K562 (cell line): ENCODE measurements around the gene TMEM167B. TPM values are rescaled to one million over a fixed set of nuclear protein-coding genes. Genes with fewer than 3 reads are reported as not detected.

Experiments used
- CREB1 ChIP-seq, 2 experiments: sonication (generic) in 1 of 2; formaldehyde crosslinking in 1 of 2; IDR thresholded peaks; 2 replicates each; pipeline versions ENCODE4 v1.6.1 to v1.8.0; 2012 to 2022; ENCODE audit warnings: inconsistent platforms in 1 of 2, mild to moderate bottlenecking in 1 of 2, missing genetic modification reagents in 1 of 2, moderate library complexity in 1 of 2
- HDAC8 ChIP-seq: fragments of 450-650 bp; IDR thresholded peaks from 2 replicates; pipeline ENCODE4 v1.6.1; 2016; ENCODE audit warnings: mild to moderate bottlenecking, missing genetic modification characterization, moderate library complexity, missing compliant biosample characterization
- NONO ChIP-seq, 2 experiments: fragments of 200-400 bp in 1 of 2; fragments of 450-650 bp in 1 of 2; formaldehyde crosslinking in 1 of 2; IDR thresholded peaks; 2 replicates each; pipeline ENCODE4 v1.6.1; 2017; ENCODE audit warnings: low read depth in 2 of 2, mild to moderate bottlenecking in 2 of 2, moderate library complexity in 2 of 2, low read length in 1 of 2
- NR1H2 ChIP-seq: sonication (generic); formaldehyde crosslinking; IDR thresholded peaks from 2 replicates; pipeline ENCODE4 v1.4.0; 2020; ENCODE audit warnings: mild to moderate bottlenecking, missing genetic modification reagents
- PHB ChIP-seq: fragments of 250-450 bp; sonication (Bioruptor Pico); IDR thresholded peaks from 2 replicates; pipeline ENCODE4 v1.5.0; 2021
- PHB2 ChIP-seq: fragments of 450-650 bp; IDR thresholded peaks from 2 replicates; pipeline ENCODE4 v1.6.1; 2017; ENCODE audit warnings: low read depth
- RHOXF2B ChIP-seq: fragments of 250-450 bp; sonication (Bioruptor Pico); conservative IDR thresholded peaks from 2 replicates; pipeline ENCODE4 v1.5.1; 2021
- SMAD4 ChIP-seq: fragments of 250-450 bp; sonication (Bioruptor Pico); conservative IDR thresholded peaks from 2 replicates; pipeline ENCODE4 v1.8.0; 2021; ENCODE audit warnings: inconsistent platforms, mild to moderate bottlenecking, moderate library complexity
- SMARCA5 ChIP-seq: fragments of 450-650 bp; IDR thresholded peaks from 2 replicates; pipeline ENCODE4 v1.6.1; 2016
- TAF7 ChIP-seq: fragments of 450-650 bp; IDR thresholded peaks from 2 replicates; pipeline ENCODE4 v1.6.1; 2016; ENCODE audit warnings: missing genetic modification characterization, missing compliant biosample characterization
- TSC22D4 ChIP-seq: fragments of 450-650 bp; IDR thresholded peaks from 2 replicates; pipeline ENCODE4 v1.6.1; 2016; ENCODE audit warnings: missing genetic modification characterization, missing biosample characterization, control low read depth
- YBX1 ChIP-seq: fragments of 450-650 bp; IDR thresholded peaks from 2 replicates; pipeline ENCODE4 v1.7.1; 2016; ENCODE audit warnings: mild to moderate bottlenecking
- ZBTB7A ChIP-seq: IDR thresholded peaks from 2 replicates; pipeline ENCODE4 v1.6.1; 2011; ENCODE audit warnings: low read depth, mild to moderate bottlenecking, low read length, moderate library complexity, borderline replicate concordance; ENCODE audit not compliant: control insufficient read depth
- ZNF197 ChIP-seq: fragments of 200-800 bp; sonication (Bioruptor generic); IDR thresholded peaks from 2 replicates; pipeline ENCODE4 v1.6.1; 2016; ENCODE audit warnings: low read depth, missing genetic modification characterization, missing compliant biosample characterization
- ZNF830 ChIP-seq: fragments of 250-450 bp; sonication (Bioruptor Pico); IDR thresholded peaks from 2 replicates; pipeline ENCODE4 v1.5.0; 2021; ENCODE audit warnings: mild to moderate bottlenecking
- polyA plus RNA-seq, 8 experiments: library from polyadenylated mRNA; depleted of rRNA in 4 of 8; stranded (reverse) in 5 of 8; unstranded in 3 of 8; fragments of >200 nt; fragmentation: Nextera tagmentation in 2 of 8; fragmentation: Illumina TruSeq in 1 of 8; extraction: Ambion mirVana in 2 of 8; extraction: Trizol in 1 of 8; gene quantifications; 2 replicates each; pipeline versions ENCODE4 v1.2.1 to v1.2.3, GENCODE V29; 2011 to 2014; ENCODE audit warnings: inconsistent platforms in 1 of 8, missing spikeins in 1 of 8
- total RNA-seq, 7 experiments: library from RNA; depleted of rRNA in 6 of 7; stranded (reverse); fragments of >200 nt in 6 of 7; fragmentation: Illumina TruSeq in 2 of 7; extraction: Trizol in 2 of 7; gene quantifications; 2 replicates each; pipeline versions ENCODE4 v1.2.1 to v1.2.3, GENCODE V29; 2011 to 2021; ENCODE audit warnings: low replicate concordance in 1 of 7
- TF ChIP-seq, protein P1 (sequence below): fragments of 450-650 bp; IDR thresholded peaks from 2 replicates; pipeline ENCODE4 v1.6.1; 2017; ENCODE audit warnings: mild to moderate bottlenecking, moderate library complexity
- TF ChIP-seq, protein P2 (sequence below): sonication (generic); formaldehyde crosslinking; IDR thresholded peaks from 2 replicates; pipeline ENCODE4 v1.8.0; 2022; ENCODE audit warnings: mild to moderate bottlenecking, missing genetic modification reagents
- TF ChIP-seq, protein P3 (sequence below): fragments of 250-450 bp; sonication (Bioruptor Pico); IDR thresholded peaks from 2 replicates; pipeline ENCODE4 v1.4.0; 2020
- TF ChIP-seq, protein P4 (sequence below): fragments of 250-450 bp; sonication (Bioruptor Pico); IDR thresholded peaks from 2 replicates; pipeline ENCODE4 v1.8.0; 2022; ENCODE audit warnings: inconsistent platforms
- TF ChIP-seq, protein P5 (sequence below): sonication (generic); formaldehyde crosslinking; IDR thresholded peaks from 2 replicates; pipeline ENCODE4 v1.8.0; 2022; ENCODE audit warnings: missing genetic modification reagents, mild to moderate bottlenecking, moderate library complexity, borderline replicate concordance
- TF ChIP-seq, protein P6 (sequence below): sonication (generic); formaldehyde crosslinking; IDR thresholded peaks from 2 replicates; pipeline ENCODE4 v1.8.1; 2023; ENCODE audit warnings: mild to moderate bottlenecking, missing genetic modification reagents

The TMEM167B gene
- total and polyA plus RNA-seq, 9 of the 15 experiments (the other 6 are each of a cell fraction or from before 2014, with no cell fraction given), result 17.2 to 36.4 (median 32.2) TPM

DNA sequence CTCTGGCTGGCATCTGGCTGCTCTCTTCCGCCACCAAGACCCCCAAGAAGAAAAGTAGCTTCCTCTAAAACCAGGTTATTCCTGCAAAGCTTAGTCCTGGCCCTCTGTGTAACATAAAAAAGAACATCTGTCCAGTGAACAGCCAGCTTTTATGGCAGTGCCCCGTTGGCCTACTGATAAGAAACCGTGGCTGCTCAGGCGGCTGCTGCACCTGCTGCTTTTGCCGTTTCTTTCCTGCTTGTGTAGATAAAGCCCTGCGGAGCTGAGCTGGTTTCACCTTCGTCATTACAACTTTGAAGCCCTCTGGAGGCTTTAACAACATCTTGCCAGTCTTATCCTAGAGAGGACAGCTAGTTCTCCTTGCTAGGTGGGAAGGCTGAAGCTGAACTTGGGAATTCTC is 43.9 kb downstream of the TMEM167B start (continued):
- TF ChIP-seq, protein P1, sequence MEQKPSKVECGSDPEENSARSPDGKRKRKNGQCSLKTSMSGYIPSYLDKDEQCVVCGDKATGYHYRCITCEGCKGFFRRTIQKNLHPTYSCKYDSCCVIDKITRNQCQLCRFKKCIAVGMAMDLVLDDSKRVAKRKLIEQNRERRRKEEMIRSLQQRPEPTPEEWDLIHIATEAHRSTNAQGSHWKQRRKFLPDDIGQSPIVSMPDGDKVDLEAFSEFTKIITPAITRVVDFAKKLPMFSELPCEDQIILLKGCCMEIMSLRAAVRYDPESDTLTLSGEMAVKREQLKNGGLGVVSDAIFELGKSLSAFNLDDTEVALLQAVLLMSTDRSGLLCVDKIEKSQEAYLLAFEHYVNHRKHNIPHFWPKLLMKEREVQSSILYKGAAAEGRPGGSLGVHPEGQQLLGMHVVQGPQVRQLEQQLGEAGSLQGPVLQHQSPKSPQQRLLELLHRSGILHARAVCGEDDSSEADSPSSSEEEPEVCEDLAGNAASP, result no peak
- TF ChIP-seq, protein P2, sequence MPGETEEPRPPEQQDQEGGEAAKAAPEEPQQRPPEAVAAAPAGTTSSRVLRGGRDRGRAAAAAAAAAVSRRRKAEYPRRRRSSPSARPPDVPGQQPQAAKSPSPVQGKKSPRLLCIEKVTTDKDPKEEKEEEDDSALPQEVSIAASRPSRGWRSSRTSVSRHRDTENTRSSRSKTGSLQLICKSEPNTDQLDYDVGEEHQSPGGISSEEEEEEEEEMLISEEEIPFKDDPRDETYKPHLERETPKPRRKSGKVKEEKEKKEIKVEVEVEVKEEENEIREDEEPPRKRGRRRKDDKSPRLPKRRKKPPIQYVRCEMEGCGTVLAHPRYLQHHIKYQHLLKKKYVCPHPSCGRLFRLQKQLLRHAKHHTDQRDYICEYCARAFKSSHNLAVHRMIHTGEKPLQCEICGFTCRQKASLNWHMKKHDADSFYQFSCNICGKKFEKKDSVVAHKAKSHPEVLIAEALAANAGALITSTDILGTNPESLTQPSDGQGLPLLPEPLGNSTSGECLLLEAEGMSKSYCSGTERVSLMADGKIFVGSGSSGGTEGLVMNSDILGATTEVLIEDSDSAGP, result no peak
- TF ChIP-seq, protein P3, sequence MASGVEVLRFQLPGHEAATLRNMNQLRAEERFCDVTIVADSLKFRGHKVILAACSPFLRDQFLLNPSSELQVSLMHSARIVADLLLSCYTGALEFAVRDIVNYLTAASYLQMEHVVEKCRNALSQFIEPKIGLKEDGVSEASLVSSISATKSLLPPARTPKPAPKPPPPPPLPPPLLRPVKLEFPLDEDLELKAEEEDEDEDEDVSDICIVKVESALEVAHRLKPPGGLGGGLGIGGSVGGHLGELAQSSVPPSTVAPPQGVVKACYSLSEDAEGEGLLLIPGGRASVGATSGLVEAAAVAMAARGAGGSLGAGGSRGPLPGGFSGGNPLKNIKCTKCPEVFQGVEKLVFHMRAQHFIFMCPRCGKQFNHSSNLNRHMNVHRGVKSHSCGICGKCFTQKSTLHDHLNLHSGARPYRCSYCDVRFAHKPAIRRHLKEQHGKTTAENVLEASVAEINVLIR (CRISPR knock-in tag), result no peak
- TF ChIP-seq HDAC8 (tag), result no peak
- TF ChIP-seq, protein P4, sequence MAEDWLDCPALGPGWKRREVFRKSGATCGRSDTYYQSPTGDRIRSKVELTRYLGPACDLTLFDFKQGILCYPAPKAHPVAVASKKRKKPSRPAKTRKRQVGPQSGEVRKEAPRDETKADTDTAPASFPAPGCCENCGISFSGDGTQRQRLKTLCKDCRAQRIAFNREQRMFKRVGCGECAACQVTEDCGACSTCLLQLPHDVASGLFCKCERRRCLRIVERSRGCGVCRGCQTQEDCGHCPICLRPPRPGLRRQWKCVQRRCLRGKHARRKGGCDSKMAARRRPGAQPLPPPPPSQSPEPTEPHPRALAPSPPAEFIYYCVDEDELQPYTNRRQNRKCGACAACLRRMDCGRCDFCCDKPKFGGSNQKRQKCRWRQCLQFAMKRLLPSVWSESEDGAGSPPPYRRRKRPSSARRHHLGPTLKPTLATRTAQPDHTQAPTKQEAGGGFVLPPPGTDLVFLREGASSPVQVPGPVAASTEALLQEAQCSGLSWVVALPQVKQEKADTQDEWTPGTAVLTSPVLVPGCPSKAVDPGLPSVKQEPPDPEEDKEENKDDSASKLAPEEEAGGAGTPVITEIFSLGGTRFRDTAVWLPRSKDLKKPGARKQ (CRISPR knock-in tag), result no peak
- TF ChIP-seq PHB2, result 0 out of 2 replicates have a peak, but pooled peaks have one; percentile 69
- no peak for TF ChIP-seq RHOXF2B (CRISPR knock-in tag)
- TF ChIP-seq SMARCA5, result no peak
- TF ChIP-seq, protein P5, sequence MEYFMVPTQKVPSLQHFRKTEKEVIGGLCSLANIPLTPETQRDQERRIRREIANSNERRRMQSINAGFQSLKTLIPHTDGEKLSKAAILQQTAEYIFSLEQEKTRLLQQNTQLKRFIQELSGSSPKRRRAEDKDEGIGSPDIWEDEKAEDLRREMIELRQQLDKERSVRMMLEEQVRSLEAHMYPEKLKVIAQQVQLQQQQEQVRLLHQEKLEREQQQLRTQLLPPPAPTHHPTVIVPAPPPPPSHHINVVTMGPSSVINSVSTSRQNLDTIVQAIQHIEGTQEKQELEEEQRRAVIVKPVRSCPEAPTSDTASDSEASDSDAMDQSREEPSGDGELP (CRISPR knock-in tag), result peak; percentile 82
- no peak for TF ChIP-seq TAF7 (tag)
- TF ChIP-seq, protein P6, sequence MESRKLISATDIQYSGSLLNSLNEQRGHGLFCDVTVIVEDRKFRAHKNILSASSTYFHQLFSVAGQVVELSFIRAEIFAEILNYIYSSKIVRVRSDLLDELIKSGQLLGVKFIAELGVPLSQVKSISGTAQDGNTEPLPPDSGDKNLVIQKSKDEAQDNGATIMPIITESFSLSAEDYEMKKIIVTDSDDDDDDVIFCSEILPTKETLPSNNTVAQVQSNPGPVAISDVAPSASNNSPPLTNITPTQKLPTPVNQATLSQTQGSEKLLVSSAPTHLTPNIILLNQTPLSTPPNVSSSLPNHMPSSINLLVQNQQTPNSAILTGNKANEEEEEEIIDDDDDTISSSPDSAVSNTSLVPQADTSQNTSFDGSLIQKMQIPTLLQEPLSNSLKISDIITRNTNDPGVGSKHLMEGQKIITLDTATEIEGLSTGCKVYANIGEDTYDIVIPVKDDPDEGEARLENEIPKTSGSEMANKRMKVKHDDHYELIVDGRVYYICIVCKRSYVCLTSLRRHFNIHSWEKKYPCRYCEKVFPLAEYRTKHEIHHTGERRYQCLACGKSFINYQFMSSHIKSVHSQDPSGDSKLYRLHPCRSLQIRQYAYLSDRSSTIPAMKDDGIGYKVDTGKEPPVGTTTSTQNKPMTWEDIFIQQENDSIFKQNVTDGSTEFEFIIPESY, result no peak
- peak; percentile 92 for TF ChIP-seq SMAD4
- no peak for TF ChIP-seq NONO (IDR thresholded peaks at IDR 0.05; ENCODE audit: low read depth in 2 of 2, low read length in 1 of 2)
- no peak for TF ChIP-seq ZNF830 (CRISPR knock-in tag)
- TF ChIP-seq NR1H2 (CRISPR knock-in tag), result no peak
- peak; percentile 77 for TF ChIP-seq CREB1 (IDR thresholded peaks at IDR 0.05)
- TF ChIP-seq CREB1 (CRISPR knock-in tag; IDR thresholded peaks at IDR 0.05), result peak; percentile 20; the same call in 1 of the 2 replicates
- no peak for TF ChIP-seq YBX1
- TF ChIP-seq PHB (CRISPR knock-in tag), result no peak
- 0 out of 2 replicates have a peak, but pooled peaks have one; percentile 72 for TF ChIP-seq ZNF197 (CRISPR knock-in tag)
- TF ChIP-seq TSC22D4 (tag), result no peak
- TF ChIP-seq ZBTB7A, result peak; percentile 30; the same call in 1 of the 2 replicates
